GM12878 (cell line): ENCODE data around the gene WNK1. TPM values are rescaled to one million over a fixed set of nuclear protein-coding genes. Genes with fewer than 3 reads are reported as not detected.
A peak's percentile ranks its signal among the peaks of the same experiment; 100 is the strongest.

Experiments
- ATAC-seq: fragments of 200-7000 bp; cut with Tn5 transposase; 3 replicates; pipeline ENCODE4 v1.9.1; 2020; ENCODE audit warnings: mild to moderate bottlenecking, moderate library complexity
- BruUV-seq: library from RNA; stranded (reverse); fragments of 400-500 nt; replicated peaks from 2 replicates; lab custom pipeline; 2021; lab: Mats Ljungman, UMichigan
- CTCF ChIA-PET: fragments of 300-600 bp; sonication (Branson Sonifier 250); formaldehyde crosslinking; extraction: SDS; loops from one replicate; lab custom pipeline; 2021; ENCODE audit warnings: inconsistent platforms; lab: Yijun Ruan, JAX
- POLR2A ChIA-PET: fragments of 350-600 bp; formaldehyde crosslinking; extraction: SDS; loops from one replicate; lab custom pipeline; 2021; ENCODE audit warnings: inconsistent platforms; lab: Charles Lee
- RAD21 ChIA-PET: fragments of 300-600 bp; sonication (Branson Sonifier 250); formaldehyde crosslinking; loops from one replicate; lab custom pipeline; 2023; ENCODE audit warnings: antibody characterized with exemption; ENCODE audit not compliant: unreplicated experiment; lab: Charles Lee
- SMC1A ChIA-PET: fragments of 300-600 bp; sonication (Branson Sonifier 250); formaldehyde crosslinking; loops from one replicate; lab custom pipeline; 2023; ENCODE audit not compliant: unreplicated experiment, uncharacterized antibody; lab: Charles Lee
- DNase-seq: peaks from one replicate; pipeline ENCODE4 v3.0.0-alpha.2; 2011; ENCODE audit warnings: low read depth, low spot score
- FAIRE-seq: peaks from 3 replicates; lab custom pipeline; 2011; peaks lifted over from hg19 to GRCh38; lab: Jason Lieb, UNC
- H2AFZ ChIP-seq: 2 replicates; pipeline ENCODE4 v1.6.0; 2011; ENCODE audit warnings: low read depth, low read length, control low read depth; ENCODE audit not compliant: control insufficient read depth
- H3K27ac ChIP-seq: 2 replicates; pipeline ENCODE4 v1.5.1; 2011; ENCODE audit warnings: control low read depth; ENCODE audit not compliant: control insufficient read depth, insufficient read depth
- H3K27me3 ChIP-seq, 2 experiments: replicated peaks in 1 of 2; 2 replicates each; pipeline versions ENCODE4 v1.6.0 to v1.6.1; 2011; ENCODE audit warnings: low read length in 1 of 2; ENCODE audit not compliant: control insufficient read depth in 2 of 2, insufficient read depth in 2 of 2
- H3K36me3 ChIP-seq, 2 experiments: 2 replicates each; pipeline ENCODE4 v1.5.1; 2011; ENCODE audit warnings: low read length in 1 of 2; ENCODE audit not compliant: control insufficient read depth in 2 of 2, insufficient read depth in 2 of 2
- H3K4me1 ChIP-seq: 2 replicates; pipeline ENCODE4 v1.6.1; 2011; ENCODE audit warnings: mild to moderate bottlenecking, low read length, moderate library complexity, mixed read lengths; ENCODE audit not compliant: control insufficient read depth, insufficient read depth
- H3K4me2 ChIP-seq: 2 replicates; pipeline ENCODE4 v1.6.0; 2011; ENCODE audit warnings: control low read depth; ENCODE audit not compliant: control insufficient read depth, insufficient read depth
- H3K4me3 ChIP-seq: fragments of 200-600 bp; sonication (generic); 2 replicates; pipeline ENCODE4 v1.5.1; 2016
- H3K79me2 ChIP-seq: 2 replicates; pipeline ENCODE4 v1.6.0; 2011; ENCODE audit warnings: low read length; ENCODE audit not compliant: control insufficient read depth, insufficient read depth
- H3K9ac ChIP-seq: 2 replicates; pipeline ENCODE4 v1.8.0; 2011; ENCODE audit warnings: low read length, control low read depth, mixed read lengths; ENCODE audit not compliant: control insufficient read depth, insufficient read depth
- H3K9me3 ChIP-seq: replicated peaks from 3 replicates; pipeline ENCODE4 v1.5.1; 2011; ENCODE audit warnings: mild to moderate bottlenecking, low read length; ENCODE audit not compliant: control insufficient read depth, insufficient read depth
- H4K20me1 ChIP-seq: 2 replicates; pipeline ENCODE4 v1.6.0; 2011; ENCODE audit not compliant: control insufficient read depth, insufficient read depth
- ATF3 ChIP-seq: IDR thresholded peaks from 2 replicates; pipeline ENCODE4 v1.6.1; 2011; ENCODE audit warnings: low read depth, mild to moderate bottlenecking, low read length, moderate library complexity, borderline replicate concordance; ENCODE audit errors: extremely low read depth
- ATF7 ChIP-seq: fragments of 450-650 bp; IDR thresholded peaks from 2 replicates; pipeline ENCODE4 v1.6.1; 2016; ENCODE audit warnings: low read depth, mild to moderate bottlenecking
- BCL11A ChIP-seq: IDR thresholded peaks from 2 replicates; pipeline ENCODE4 v1.6.1; 2011; ENCODE audit warnings: low read depth, low read length
- CBX5 ChIP-seq: sonication (generic); IDR thresholded peaks from 2 replicates; pipeline ENCODE4 v1.6.1; 2016; ENCODE audit warnings: low read depth, moderate library complexity, mild to moderate bottlenecking, inconsistent platforms
- CEBPB ChIP-seq, 2 experiments: fragments of 150-350 bp in 1 of 2; IDR thresholded peaks; 2 replicates each; pipeline ENCODE4 v1.6.1; 2012 to 2014; ENCODE audit warnings: low read depth in 2 of 2, low read length in 2 of 2, borderline replicate concordance in 1 of 2, inconsistent platforms in 1 of 2
- EED ChIP-seq: sonication (generic); IDR thresholded peaks from 2 replicates; pipeline ENCODE4 v1.6.1; 2016; ENCODE audit warnings: antibody characterized with exemption, low read depth
- GABPA ChIP-seq: IDR thresholded peaks from 2 replicates; pipeline ENCODE4 v1.6.1; 2014; ENCODE audit warnings: antibody characterized with exemption, low read depth, mild to moderate bottlenecking, inconsistent platforms
- KLF5 ChIP-seq: fragments of 450-650 bp; IDR thresholded peaks from 2 replicates; pipeline ENCODE4 v1.6.1; 2014; ENCODE audit warnings: mild to moderate bottlenecking; ENCODE audit not compliant: partially characterized antibody
- MLLT1 ChIP-seq: fragments of 450-650 bp; IDR thresholded peaks from 2 replicates; pipeline ENCODE4 v1.6.1; 2016; ENCODE audit warnings: mild to moderate bottlenecking
- NR2F1 ChIP-seq: fragments of 450-650 bp; conservative IDR thresholded peaks from 2 replicates; pipeline ENCODE4 v1.6.1; 2017; ENCODE audit warnings: mild to moderate bottlenecking
- POLR2AphosphoS2 ChIP-seq: IDR thresholded peaks from 2 replicates; pipeline ENCODE4 v1.6.1; 2011; ENCODE audit warnings: low read depth, mild to moderate bottlenecking, low read length, improper control_type of control experiment, moderate library complexity
- RAD51 ChIP-seq: fragments of 450-650 bp; IDR thresholded peaks from 2 replicates; pipeline ENCODE4 v1.6.1; 2016; ENCODE audit warnings: moderate library complexity, mild to moderate bottlenecking, inconsistent platforms
- RFX5 ChIP-seq: IDR thresholded peaks from 2 replicates; pipeline ENCODE4 v1.6.1; 2011; ENCODE audit warnings: low read depth, low read length, improper control_type of control experiment
- SIX5 ChIP-seq: IDR thresholded peaks from 2 replicates; pipeline ENCODE4 v1.6.1; 2011; ENCODE audit warnings: mild to moderate bottlenecking, low read depth, low read length, moderate library complexity; ENCODE audit not compliant: severe bottlenecking
- STAT1 ChIP-seq: fragments of 450-650 bp; conservative IDR thresholded peaks from 2 replicates; pipeline ENCODE4 v1.6.1; 2014; ENCODE audit warnings: antibody characterized with exemption, mild to moderate bottlenecking
- TBL1XR1 ChIP-seq: IDR thresholded peaks from 2 replicates; pipeline ENCODE4 v1.6.1; 2012; ENCODE audit warnings: low read depth, low read length, improper control_type of control experiment
- TCF3 ChIP-seq: IDR thresholded peaks from 2 replicates; pipeline ENCODE4 v1.6.1; 2012; ENCODE audit warnings: low read depth, mild to moderate bottlenecking, low read length, borderline replicate concordance; ENCODE audit not compliant: insufficient read depth
- WRNIP1 ChIP-seq: IDR thresholded peaks from 2 replicates; pipeline ENCODE4 v1.6.1; 2011; ENCODE audit warnings: low read depth, low read length, improper control_type of control experiment, borderline replicate concordance
- YBX1 ChIP-seq: fragments of 450-650 bp; IDR thresholded peaks from 2 replicates; pipeline ENCODE4 v1.6.1; 2016; ENCODE audit warnings: antibody characterized with exemption
- ZBED1 ChIP-seq: IDR thresholded peaks from 2 replicates; pipeline ENCODE4 v1.6.1; 2016; ENCODE audit warnings: borderline replicate concordance
- ZNF274 ChIP-seq: IDR thresholded peaks from one replicate; pipeline ENCODE4 v1.8.0; 2011; ENCODE audit not compliant: insufficient read length, insufficient read depth
- WGBS: methylation state at CpG from one replicate; pipeline ENCODE4 v1.1.6; 2016; ENCODE audit warnings: low lambda C conversion rate; ENCODE audit not compliant: insufficient replicate concordance, insufficient coverage; ENCODE audit errors: missing lambda C conversion rate; 5-methylcytosine and 5-hydroxymethylcytosine counted together
- in situ Hi-C: fragments of 300-500 bp; cut with MboI; formaldehyde crosslinking; loops from 9 replicates; pipeline ENCODE4 v1.14.3; 2018; ENCODE audit warnings: mixed read lengths
- intact Hi-C: fragments of 100-400 bp; cut with micrococcal nuclease; formaldehyde crosslinking; loops from one replicate; pipeline ENCODE4 v1.14.2; 2022; ENCODE audit not compliant: unreplicated experiment
- polyA plus RNA-seq, 11 experiments: library from polyadenylated mRNA; depleted of rRNA in 4 of 11; unstranded in 6 of 11; stranded (reverse) in 5 of 11; fragments of >200 nt; fragmentation: Nextera tagmentation in 4 of 11; fragmentation: Illumina TruSeq in 1 of 11; extraction: Ambion mirVana in 4 of 11; extraction: Trizol in 1 of 11; gene quantifications; 1 replicate in 1 of 11; 2 replicates in 10 of 11; pipeline versions ENCODE4 v1.2.1 to v1.2.3, GENCODE V29; 2011 to 2016; ENCODE audit warnings: inconsistent platforms in 2 of 11, missing spikeins in 2 of 11, low read depth in 1 of 11
- total RNA-seq, 4 experiments: library from RNA; depleted of rRNA in 3 of 4; stranded (reverse); fragments of >200 nt in 3 of 4; fragmentation: Illumina TruSeq in 1 of 4; extraction: Trizol in 1 of 4; gene quantifications; 2 replicates each; pipeline versions ENCODE4 v1.2.1 to v1.2.3, GENCODE V29; 2013 to 2021
- TF ChIP-seq, protein P1 (sequence below): fragments of 450-650 bp; IDR thresholded peaks from 2 replicates; pipeline ENCODE4 v1.6.1; 2016; ENCODE audit warnings: mild to moderate bottlenecking

Gene WNK1
- total and polyA plus RNA-seq, 10 of the 15 experiments (the other 5 are each of a cell fraction or from before 2014, with no cell fraction given), result 9.6 to 151 (median 86.6) TPM

- DNase-seq, result no peak
- ChIA-PET RAD21 (interaction anchor here (0.7 to 3.0 kb wide), 25 partner anchors 9 to 282 kb away, joined by 3 to 45 read pairs (median 4); partner anchors contain the start of genes RAD52 and WNK1), SMC1A (interaction anchor here (0.6 to 8.9 kb wide), 31 partner anchors 9 to 235 kb away, joined by 3 to 73 read pairs (median 4); partner anchors contain the start of genes NINJ2 and WNK1), POLR2A (interaction anchor here (0.5 to 2.7 kb wide), 13 partner anchors 9 to 197 kb away, joined by 3 to 16 read pairs (median 4); no protein-coding TSS in a partner anchor), CTCF (interaction anchor here (0.6 to 9.5 kb wide), 25 partner anchors 9 to 349 kb away, joined by 3 to 102 read pairs (median 4); partner anchors contain the start of genes NINJ2 and WNK1)
- H3K27ac ChIP-seq, result peak overlapping the region; percentile 9; the same call in 1 of the 2 replicates
- H3K4me3 ChIP-seq, result peak overlapping the region; percentile 5; the same call in 1 of the 2 replicates
- in situ Hi-C loops (loop anchor here (5.0 kb wide), 1 partner anchor 234 kb away; no protein-coding TSS in a partner anchor), intact Hi-C loops (loop anchor here (2.0 to 5.0 kb wide), 3 partner anchors 139 to 242 kb away; no protein-coding TSS in a partner anchor)
- FAIRE-seq, result no peak
- H3K9ac ChIP-seq, result no peak overlapping the region
- no peaks in the 10 kb centered on the region for H3K27me3 ChIP-seq
- ATAC-seq, result peak; percentile 78
- 2% methylated on average over 5 of the region's 5 CpGs for WGBS
- no peaks in the 10 kb centered on the region for H4K20me1 ChIP-seq
- peak overlapping the region; percentile 85 for H3K4me2 ChIP-seq
- H3K36me3 ChIP-seq, result peaks cover 0 to 2% of the 10 kb centered on the region in 2 experiments; a peak in 1 of 4 replicates
- no TSS peak for BruUV-seq
- peaks cover 91% of the 10 kb centered on the region for H3K79me2 ChIP-seq
- H3K4me1 ChIP-seq, result peaks cover 49% of the 10 kb centered on the region
- no peak overlapping the region for H2AFZ ChIP-seq
- H3K9me3 ChIP-seq, result no peaks in the 10 kb centered on the region
- TF ChIP-seq TBL1XR1, result peak; percentile 65; the same call in 1 of the 2 replicates
- no peak for TF ChIP-seq MLLT1
- TF ChIP-seq BCL11A, result peak; percentile 90; the same call in 1 of the 2 replicates
- no peak for TF ChIP-seq YBX1
- TF ChIP-seq STAT1, result no peak
- peak; percentile 87 for TF ChIP-seq RAD51
- peak; percentile 77 for TF ChIP-seq GABPA
- TF ChIP-seq CEBPB (IDR thresholded peaks at IDR 0.05; ENCODE audit: borderline replicate concordance in 1 of 2, low read depth in 2 of 2, low read length in 2 of 2), result peak in 1 of 2 experiments; percentile 84; a peak in 2 of 4 replicates
- TF ChIP-seq ATF3, result 0 out of 2 replicates have a peak, but pooled peaks have one; percentile 18
- TF ChIP-seq EED, result peak; percentile 86
- TF ChIP-seq, protein P1, sequence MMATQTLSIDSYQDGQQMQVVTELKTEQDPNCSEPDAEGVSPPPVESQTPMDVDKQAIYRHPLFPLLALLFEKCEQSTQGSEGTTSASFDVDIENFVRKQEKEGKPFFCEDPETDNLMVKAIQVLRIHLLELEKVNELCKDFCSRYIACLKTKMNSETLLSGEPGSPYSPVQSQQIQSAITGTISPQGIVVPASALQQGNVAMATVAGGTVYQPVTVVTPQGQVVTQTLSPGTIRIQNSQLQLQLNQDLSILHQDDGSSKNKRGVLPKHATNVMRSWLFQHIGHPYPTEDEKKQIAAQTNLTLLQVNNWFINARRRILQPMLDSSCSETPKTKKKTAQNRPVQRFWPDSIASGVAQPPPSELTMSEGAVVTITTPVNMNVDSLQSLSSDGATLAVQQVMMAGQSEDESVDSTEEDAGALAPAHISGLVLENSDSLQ, result peak; percentile 69
- TF ChIP-seq RFX5, result no peak
- no peak for TF ChIP-seq ZNF274
- peak; percentile 71 for TF ChIP-seq ZBED1
- no peak for TF ChIP-seq SIX5
- no peak for TF ChIP-seq KLF5
- no peak for TF ChIP-seq WRNIP1
- no peak for TF ChIP-seq CBX5
- TF ChIP-seq ATF7, result peak; percentile 90
- TF ChIP-seq NR2F1, result peak; percentile 80
- no peak for TF ChIP-seq TCF3
- no peak for TF ChIP-seq POLR2AphosphoS2
These were observed 58.5 kb downstream of the WNK1 start for GRCh38 chr12:810671-811415.
